ENCODE data around the gene ANKFN1.
"Not testable (repeated sequence)": the region's sequence is repeated elsewhere in the genome, so short reads cannot be mapped to it uniquely, and the experiment has no call there.

The ANKFN1 gene

DNA sequence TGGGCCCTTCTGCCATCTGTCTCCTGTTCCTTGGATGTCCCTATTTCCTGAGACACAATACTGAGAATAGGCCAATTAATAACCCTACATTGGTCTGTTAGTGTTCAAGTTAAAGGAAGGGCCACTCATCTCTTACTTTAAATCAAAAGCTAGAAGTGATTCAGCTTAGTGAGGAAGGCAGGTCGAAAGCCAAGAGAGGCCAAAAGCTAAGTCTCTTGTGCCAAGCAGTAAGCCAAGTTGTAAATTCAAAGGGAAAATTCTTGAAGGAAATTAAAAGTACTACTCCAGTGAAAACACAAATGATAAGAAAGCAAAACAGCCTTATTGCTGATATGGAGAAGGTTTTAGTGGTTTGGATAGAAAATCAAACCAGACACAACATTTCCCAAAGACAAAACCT lies 28.8 kb downstream of the ANKFN1 start:
- no peak for DNase-seq

DNA sequence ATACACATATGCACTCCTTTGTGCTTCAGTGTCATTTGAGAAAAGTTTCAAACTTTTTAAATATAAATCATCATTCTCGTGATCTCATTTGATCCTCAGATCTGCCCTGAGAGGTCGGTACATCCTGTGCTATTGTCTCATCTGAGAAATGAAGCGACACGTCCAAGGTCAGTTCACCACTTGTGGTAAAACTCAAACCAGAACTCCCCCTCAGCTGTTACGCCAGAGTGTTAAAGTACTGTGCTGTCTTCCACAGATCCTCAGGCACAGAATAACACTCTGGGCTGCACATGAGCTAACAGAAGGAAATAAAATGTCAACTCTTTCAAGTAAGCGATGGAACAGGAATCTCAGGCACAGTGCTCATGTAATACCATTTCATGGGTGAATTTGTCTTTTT lies 31.4 kb downstream of the ANKFN1 start:
- no peak for DNase-seq

GRCh38 chr17:56185491-56186221 lies 32.4 kb downstream of the ANKFN1 start:
- DNase-seq: no peak

GRCh38 chr17:56186222-56186786 lies 33.0 kb downstream of the ANKFN1 start:
- no peak for DNase-seq

- no peak for DNase-seq
Measured at GRCh38 chr17:56203430-56203829, 50.2 kb downstream of the ANKFN1 start.

GRCh38 chr17:56206351-56206750 lies 53.1 kb downstream of the ANKFN1 start:
- no peak for DNase-seq

DNA sequence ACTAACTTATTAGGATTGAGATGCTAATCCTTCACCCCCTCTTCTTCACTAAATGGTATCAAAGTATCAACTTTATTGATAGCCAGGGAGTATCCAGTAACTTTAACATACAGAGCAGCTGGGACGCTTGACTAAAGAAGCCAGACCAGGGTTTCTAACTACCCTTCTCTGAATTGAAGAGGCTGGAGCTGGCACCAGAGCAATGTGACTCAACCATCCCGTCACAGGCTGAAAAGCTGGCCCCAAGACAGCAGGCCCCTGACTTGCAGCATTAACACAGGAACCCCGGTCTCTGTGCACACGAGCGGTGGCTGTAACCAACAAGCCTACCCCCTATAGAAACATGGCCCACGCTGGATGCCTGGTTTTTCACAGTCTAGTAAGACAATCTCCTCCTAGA lies 59.8 kb downstream of the ANKFN1 start:
- no peak for DNase-seq

DNA sequence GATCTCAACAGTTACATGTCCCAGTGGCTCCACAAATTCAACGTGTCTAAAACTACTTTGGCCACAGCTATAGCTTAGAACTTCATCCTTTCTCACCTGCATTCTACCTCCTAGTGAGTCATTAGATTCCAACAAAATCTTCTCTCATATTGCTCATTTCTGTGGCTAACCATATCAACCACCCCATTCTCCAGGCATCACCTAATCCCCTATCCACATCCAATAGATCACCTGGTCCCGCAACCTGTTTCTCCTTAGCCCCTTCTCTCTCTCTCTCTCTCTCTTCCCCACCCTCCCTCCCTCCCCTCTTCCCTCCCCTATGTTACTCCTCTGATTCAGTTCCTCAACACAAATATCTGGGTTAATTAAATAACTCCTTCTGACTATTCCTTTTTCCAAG lies 64.6 kb downstream of the ANKFN1 start:
- no peak for DNase-seq

- no peak for DNase-seq
Measured at GRCh38 chr17:56222255-56222654, 69.0 kb downstream of the ANKFN1 start.

DNA sequence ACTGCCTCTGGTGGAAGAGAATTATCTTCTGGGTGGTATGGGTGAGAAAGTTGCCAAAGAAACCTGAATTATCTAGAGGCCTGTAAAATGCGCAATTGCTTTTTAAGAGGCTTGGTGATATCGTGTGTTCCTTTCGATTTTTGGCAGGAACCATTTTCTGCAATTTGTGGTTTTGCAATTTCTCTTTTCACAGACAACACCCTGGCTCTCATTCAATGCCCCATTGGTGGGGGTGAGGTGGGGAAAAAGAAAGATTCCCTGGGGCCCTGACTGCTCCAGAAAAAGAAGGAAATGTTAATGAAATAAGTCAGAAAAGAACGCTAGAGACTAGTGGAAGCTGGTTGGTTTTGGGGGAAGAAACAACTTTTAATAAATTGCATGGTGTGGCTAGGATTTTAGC lies 77.4 kb downstream of the ANKFN1 start:
- no peak for DNase-seq

GRCh38 chr17:56231252-56231651 lies 78.0 kb downstream of the ANKFN1 start:
- no peak for DNase-seq

- DNase-seq: no peak
Measured at GRCh38 chr17:56231693-56232092, 78.4 kb downstream of the ANKFN1 start.

GRCh38 chr17:56244268-56244890 lies 91.1 kb downstream of the ANKFN1 start:
- DNase-seq: no peak

GRCh38 chr17:56247816-56248215 lies 94.5 kb downstream of the ANKFN1 start:
- no peak for DNase-seq

DNA sequence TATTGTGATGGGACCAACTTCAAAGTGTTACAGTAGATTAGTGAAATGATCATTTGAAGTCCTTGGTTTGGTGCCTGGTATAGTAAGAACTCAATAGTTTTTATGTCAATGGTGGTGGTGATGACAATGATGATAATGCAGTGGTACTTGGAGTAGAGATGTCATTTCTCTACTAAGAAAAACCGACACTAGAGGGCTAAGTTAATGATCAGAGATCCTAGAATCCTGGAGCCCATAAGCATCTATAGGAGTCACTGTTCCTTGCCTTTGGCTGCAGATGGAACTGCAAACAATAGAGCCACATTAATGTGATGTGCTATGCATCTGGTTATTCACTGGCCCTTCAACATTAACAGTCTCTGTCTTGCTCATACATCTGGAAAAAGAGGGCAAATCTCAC lies 103.8 kb downstream of the ANKFN1 start:
- no peak for DNase-seq

- DNase-seq: no peak
Measured at GRCh38 chr17:56260376-56261002, 107.2 kb downstream of the ANKFN1 start.

GRCh38 chr17:56262803-56263202 lies 109.5 kb downstream of the ANKFN1 start:
- no peak for DNase-seq

GRCh38 chr17:56269556-56270389 lies 116.5 kb downstream of the ANKFN1 start:
- no peak for DNase-seq

DNA sequence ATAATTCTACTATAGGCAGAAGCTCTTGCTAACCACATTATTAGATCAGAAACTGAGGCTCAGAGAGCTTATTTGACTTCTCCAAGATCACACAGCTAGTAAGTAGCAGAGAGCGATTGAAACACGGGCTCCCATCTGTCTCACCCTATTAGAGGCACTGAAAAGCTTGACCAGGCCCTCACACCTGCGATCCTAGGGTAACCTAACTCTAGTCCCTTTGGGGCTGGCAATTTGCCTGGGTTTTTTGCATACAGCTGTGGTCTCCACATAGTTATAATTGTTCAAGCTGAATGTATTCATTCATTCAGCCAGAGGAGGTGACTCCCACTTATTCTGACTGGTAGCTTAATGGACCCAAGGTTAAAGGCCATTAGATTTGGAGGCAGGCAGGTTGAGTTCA lies 121.2 kb downstream of the ANKFN1 start:
- DNase-seq: no peak

DNA sequence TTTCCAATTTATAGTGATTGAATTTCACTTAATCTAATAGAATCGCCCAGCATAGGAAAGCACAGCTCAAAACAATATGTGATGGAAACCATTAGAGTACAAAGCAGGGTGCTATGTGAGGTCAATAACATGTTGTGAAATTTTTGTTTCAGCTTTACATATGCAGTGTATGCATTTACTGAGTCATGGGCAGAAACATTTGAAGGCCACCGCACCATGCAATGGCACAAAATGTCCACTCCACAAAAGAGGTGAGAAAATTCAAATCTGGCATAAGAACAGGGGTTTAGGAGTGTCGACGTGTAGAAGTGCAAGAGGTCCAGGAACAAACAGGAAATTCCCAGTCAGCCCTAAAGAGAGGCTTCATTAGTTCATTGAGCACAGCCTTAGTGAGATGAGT lies 131.2 kb downstream of the ANKFN1 start:
- no peak for DNase-seq

DNA sequence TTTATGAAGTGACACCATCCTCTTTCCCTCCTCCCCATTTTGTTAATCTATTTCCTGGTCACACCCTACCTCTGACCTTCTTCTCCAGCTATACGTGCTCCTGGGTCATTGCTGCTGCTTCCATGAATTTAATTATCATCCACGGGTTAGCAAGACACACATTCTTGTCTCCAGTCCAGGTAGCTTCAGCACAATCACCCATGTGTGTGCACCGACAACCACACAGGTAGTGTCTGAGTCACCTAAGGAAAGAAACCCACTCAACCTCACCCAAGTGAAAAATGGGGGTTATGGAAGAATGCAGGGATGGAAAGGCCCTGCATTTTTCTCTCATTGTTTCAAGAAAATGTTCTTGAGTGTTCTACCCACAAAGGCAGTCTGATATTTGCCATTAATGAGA lies 135.5 kb downstream of the ANKFN1 start:
- DNase-seq: not testable (repeated sequence)

GRCh38 chr17:56289321-56289720 lies 136.0 kb downstream of the ANKFN1 start:
- DNase-seq: no peak

Measured in stimulated activated naive CD4-positive, alpha-beta T cell (primary cell).